ENCODE results near the gene RGSL1.

DNA sequence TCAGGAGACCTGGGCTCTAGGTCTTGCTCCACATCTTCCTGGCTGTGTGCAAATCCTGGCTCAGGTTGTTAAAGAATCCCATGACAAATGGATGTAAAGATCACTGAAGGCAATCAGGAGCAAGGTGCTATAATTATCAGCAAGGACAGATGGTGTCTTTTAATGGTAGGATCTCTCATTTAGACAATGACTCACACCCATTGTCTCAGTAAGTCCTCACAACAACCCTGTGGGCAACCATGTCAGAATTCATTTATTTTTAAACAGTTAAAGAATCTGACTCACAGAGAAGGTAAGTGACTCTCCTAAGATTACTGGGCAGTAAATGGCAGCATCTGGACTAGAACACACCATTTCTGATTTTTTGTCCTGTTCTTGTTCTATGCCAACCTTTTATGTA lies 106.3 kb downstream of the RGSL1 start:
- TF ChIP-seq, protein P1, sequence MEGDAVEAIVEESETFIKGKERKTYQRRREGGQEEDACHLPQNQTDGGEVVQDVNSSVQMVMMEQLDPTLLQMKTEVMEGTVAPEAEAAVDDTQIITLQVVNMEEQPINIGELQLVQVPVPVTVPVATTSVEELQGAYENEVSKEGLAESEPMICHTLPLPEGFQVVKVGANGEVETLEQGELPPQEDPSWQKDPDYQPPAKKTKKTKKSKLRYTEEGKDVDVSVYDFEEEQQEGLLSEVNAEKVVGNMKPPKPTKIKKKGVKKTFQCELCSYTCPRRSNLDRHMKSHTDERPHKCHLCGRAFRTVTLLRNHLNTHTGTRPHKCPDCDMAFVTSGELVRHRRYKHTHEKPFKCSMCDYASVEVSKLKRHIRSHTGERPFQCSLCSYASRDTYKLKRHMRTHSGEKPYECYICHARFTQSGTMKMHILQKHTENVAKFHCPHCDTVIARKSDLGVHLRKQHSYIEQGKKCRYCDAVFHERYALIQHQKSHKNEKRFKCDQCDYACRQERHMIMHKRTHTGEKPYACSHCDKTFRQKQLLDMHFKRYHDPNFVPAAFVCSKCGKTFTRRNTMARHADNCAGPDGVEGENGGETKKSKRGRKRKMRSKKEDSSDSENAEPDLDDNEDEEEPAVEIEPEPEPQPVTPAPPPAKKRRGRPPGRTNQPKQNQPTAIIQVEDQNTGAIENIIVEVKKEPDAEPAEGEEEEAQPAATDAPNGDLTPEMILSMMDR (conservative IDR thresholded peaks at IDR 0.05; ENCODE audit: low read depth, low read length) = no peak
- TF ChIP-seq EZH2 (IDR thresholded peaks at IDR 0.05; ENCODE audit: low read length, unreplicated experiment) = no peak
- no peak for TF ChIP-seq EZH2phosphoT487 (IDR thresholded peaks at IDR 0.05; ENCODE audit: borderline replicate concordance, low read length)
